Measurements from ENCODE around the gene ZNHIT3.
"Not testable (repeated sequence)": the region's sequence is repeated elsewhere in the genome, so short reads cannot be mapped to it uniquely, and the experiment has no call there.

Gene ZNHIT3
- total RNA-seq = 5.4 to 24.6 (median 17.3) reads per million in 18 experiments

DNA sequence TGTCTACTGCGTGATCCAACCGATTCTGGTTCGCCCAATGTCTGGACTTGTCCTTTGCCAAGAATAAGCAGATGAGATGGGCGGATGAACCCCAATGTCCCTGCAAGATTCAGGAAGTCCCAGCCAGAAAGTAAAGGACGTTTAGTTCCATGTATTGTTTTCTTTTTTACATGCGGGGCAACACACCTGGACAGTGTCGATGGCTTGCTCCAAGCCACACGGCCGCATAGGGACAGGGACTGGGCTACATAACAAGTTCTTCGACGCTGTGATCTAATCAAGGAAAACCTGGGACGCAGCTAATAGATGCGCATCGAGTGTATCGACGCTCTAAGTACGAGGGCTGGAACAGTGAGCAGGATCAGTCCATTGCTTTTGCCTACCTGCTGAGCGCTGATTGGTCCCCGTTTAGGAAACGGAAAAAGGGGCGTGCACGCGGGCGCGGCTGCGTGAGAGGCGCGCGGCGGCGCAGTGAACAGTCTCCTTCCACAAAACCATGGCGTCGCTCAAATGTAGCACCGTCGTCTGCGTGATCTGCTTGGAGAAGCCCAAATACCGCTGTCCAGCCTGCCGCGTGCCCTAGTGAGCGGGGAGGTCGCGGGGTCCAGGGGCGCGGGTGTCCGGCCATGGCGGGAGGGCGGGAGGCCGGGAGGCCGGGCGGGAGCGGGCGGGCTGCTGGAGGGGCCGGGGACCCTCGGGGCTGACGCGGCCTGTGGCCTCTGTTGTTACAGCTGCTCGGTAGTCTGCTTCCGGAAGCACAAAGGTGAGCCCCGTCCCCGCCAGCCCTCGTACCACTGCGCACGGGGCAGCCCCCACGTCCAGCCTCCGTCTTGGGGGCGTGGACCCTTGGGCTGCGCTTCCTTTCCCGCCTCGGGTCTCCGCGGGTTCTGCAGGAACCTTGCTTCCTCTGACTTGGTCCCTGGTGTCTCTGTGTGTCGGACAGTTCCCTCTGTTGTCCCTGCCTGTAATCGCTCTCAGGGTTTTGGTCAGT is at the start of gene ZNHIT3:
Gene ZNHIT3 (plus strand): TSS at position 478 of the 991 bp plus-strand sequence. CDS start 19 bp downstream, at position 497.
- DNase-seq = peak; percentile 92 to 94

DNA sequence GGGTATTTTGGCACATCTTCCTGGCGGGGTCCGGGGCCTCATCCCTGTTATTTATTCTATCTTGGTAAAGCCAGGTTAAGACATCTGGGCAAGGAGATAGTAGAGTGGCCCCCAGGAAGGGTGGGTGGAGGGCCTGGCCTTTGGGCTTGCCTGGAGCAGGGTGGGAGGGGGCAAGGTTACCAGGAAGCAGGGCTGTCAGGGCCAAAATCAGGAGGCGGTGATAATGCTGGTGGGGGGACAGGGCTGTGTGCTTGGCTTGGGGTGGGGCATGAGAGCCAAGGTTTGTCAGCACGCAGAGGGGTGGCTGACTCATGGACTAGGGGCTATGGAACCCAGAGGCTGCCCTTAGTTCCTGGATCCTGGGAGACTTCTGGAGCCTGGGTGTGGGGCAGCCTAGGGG is 44.7 kb upstream of the ZNHIT3 start:
- not testable (repeated sequence) for DNase-seq

DNA sequence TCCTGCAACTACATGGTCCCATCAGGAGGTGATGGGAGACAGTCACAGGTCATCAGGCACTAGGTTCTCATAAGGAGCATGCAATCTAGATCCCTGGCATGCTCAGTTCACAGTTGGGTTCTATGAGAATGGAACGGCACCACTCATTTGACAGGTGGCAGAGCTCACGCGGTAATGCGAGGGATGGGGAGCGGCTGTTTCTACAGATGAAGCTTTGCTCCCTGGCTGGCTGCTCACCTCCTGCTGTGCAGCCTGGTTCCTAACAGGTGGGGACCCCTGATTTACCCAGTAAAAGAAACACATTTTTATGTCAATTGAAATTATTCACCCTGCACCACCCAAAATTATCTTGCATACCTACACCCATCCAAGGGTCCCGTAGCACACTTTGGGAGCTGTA is 42.7 kb upstream of the ZNHIT3 start:
- DNase-seq = no peak

DNA sequence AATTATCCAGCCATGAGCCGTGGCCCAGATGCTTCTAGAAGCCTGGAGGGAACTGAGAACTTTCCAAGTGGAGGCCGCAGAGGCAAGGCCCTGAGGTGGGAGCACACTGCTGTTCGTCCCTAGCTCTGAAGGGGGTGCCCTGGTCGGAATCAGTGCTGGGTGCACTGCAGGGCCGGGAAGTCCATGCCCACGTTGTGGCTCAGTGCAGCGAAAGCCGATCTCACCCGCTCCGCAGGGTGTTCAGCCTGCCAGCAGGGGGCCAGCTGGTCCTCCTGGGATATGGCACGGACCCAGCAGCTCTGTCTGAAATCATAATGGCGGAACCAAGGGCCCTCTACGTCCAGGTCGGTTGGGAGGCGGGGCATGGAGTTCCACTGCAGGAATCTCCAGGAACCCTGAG is 36.5 kb upstream of the ZNHIT3 start:
- not testable (repeated sequence) for DNase-seq

DNA sequence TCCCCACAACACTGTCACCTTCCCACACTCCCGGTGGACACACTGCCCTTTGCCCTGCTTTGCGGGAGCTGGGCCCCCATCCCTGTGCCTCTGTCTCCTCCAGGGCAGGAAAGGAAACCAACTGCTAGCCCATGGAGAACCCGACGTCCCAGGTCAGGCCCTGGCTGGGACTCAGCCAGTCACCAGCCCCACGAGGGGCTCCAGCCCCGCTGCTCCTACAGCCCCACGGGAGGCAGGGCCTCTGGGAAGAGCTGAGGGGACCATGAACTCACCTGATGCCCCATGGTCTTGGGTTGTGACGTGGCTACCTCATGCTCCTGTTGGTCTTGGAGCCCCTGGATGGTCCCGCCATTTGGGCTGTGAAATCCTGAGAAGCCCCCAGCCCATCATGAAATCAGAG is 33.6 kb upstream of the ZNHIT3 start:
- DNase-seq = not testable (repeated sequence)

DNA sequence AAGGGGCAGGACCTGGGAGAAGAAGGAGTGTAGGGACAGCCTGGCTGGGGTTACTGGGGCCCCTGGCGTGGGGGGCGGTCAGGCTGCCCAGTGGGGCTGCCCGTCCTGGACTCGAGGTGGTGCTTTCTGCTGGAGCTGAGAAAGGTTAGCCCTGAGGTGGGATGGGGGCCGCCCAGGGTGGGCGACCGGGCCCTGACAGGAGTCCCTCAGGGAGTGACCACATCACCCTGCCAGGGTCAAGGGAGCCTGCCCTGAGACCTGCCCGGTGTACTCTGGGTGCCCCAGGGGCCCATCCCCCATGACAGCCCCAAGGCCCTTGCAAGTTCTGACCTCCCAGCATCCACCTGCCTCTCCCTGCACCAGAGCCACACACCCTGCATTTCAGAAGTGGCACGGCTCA is 28.8 kb upstream of the ZNHIT3 start:
- DNase-seq = not testable (repeated sequence)

DNA sequence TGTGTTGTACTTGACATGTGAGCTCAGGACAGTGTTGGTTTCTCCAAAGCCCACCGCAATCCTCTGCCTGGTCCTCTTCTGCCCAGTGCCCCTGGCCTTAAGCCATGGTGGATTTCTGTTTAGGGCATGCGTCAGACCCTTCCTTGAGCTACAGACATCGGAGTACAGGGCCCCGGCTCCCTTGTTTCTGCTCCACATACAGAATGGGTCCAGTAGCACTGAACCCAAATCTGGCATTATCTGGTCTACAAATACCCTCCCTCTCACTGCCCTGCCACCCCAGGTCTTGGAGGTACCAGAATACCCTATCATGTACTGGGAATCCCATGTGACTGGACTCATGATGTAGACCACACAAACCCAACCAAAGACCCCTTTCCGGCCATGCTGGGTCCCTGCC is 27.4 kb upstream of the ZNHIT3 start:
- no peak for DNase-seq

DNA sequence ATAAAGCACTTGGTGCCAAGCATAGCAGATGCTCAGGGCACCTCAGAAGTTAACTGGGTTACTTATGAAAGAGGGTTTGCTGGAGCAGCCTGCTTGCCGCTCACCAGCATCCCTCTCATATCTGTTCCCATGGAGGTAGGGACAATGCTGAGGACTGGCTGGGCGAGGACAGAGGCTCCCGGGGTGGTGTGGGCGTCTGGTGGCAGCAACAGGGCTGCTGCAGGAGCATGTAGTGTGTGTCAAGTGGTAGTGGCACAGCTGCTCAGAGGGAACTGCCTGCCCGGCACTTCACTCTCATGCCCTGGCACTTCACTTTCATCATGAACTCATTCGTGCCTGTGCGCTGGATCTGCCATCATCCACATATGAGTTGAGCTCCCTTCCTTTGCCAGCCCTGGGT is 26.9 kb upstream of the ZNHIT3 start:
- no peak for DNase-seq

DNA sequence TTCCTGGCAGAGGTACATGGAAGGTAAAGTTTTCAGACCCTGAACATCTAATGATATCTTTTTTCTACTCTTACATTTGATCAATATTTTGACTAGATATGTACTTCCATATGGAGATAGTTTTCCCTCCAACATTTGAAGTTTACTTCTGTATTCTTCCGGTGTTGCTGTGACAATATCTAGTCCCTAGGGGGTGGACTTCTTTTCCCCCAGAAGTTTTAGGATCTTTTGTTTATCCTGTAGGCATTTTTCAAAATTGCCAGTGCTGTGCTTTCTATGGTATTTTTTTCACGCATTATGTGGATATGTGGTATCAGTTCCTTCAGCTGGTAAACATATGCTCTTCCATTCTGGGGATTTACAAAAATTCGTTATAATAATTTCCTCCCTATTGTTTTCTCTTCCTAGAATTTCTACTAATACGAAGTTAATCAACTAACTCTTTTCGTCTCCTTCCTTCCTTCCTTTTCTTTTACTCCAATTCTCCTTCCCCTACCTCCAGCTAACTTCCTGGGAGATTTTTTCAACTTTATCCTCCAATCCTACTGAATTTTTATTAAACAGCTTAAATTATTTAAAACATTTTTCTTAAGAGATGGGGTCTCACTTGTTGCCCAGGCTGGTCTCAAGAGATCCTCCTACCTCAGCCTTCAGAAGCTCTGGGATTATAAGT is 26.1 kb upstream of the ZNHIT3 start:
- no peak for DNase-seq

DNA sequence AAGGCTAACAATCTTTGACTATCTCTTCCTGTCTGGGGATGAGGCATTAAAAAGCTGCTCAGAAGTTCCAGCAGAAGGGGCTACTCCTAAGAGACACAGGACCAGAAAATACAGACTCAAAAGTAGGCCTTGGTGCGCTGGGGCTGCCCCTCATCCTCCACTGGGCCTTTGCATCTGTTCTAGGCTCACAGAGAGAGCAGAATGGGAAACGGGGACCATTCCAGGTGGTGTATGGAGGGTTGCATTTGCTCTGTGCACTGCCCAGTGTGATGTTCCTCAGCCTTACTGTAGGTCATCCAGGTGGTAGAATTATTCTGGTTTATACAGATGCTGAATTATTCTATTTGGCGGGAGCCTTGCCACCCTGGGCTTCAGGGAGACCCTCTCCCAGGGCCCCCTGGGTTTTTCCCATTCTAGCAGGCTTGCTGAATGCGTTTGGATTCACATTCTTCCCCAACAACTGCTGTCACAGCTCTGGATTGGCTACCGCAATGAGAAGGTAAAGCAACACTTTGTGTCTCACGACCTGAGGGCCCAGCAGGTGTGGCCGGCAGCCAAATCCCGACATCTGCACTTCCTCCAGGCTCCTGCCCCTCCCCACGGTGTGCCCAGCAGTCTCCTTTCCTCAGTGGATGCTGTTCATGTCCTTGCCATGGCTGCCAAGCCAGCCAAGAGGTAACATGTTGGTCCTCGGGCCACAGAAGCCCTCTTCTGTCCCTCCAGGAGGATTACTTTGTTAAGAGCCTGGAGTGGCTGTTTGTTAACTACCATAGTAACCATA is 25.0 kb upstream of the ZNHIT3 start:
- no peak for DNase-seq

DNA sequence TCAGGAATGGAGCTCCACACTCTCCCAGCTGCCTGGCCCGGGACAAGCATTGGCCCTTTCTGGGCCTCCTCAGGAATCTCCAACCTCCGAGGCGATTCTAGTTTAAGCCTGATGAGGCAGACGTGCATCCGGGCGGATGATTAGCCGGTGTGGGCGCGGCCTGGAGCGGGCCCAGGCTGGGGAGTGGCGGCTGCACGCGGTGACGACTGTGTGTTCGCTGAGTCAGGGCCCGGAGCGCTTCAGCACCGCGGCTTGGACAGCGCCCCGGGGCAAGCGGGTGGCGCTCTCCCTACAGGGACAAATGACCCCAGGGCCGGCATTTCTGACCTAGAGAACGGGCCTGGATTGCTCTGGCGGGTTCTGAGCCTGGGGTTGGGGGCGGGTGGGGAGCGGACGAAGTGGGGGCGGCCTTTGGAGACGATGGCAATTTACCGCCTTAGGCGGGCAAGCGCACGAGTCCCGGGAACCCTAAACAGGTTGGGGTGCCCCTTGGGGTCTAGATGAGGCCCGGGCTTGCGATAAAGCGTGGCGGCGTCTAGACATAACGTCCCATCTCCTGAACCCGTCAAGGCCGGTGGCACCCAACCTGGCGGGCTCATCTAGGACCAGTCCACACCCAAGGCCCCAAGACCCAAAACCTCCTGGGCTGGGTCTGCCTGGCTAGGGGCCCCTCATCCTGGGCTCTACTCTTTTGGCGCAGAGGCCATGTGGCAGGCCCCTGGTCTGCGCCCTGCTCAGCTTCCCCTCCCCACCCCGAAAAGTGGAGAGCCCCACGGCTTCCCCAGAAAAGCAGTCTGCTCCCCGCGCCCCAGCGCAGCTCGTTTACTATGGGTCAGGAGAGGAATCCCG is 22.3 kb upstream of the ZNHIT3 start:
- peak; percentile 44 to 70 for DNase-seq

DNA sequence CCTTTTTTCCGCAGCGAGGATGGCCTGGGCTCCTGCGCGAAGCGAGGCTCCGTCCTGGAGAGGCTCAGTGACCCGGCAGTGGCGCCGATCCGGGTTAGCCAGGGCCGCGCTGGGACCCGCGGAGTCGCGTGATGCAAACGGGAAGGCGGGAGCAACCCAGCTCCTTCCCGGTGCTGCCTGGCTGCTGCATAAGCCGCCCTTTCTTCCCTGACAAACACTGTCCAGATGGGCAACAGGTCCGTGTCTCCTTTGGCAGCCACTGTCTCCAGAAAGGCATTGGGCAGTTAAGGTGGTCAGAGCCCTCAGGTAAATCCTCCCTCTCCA is 21.8 kb upstream of the ZNHIT3 start:
- DNase-seq = no peak

DNA sequence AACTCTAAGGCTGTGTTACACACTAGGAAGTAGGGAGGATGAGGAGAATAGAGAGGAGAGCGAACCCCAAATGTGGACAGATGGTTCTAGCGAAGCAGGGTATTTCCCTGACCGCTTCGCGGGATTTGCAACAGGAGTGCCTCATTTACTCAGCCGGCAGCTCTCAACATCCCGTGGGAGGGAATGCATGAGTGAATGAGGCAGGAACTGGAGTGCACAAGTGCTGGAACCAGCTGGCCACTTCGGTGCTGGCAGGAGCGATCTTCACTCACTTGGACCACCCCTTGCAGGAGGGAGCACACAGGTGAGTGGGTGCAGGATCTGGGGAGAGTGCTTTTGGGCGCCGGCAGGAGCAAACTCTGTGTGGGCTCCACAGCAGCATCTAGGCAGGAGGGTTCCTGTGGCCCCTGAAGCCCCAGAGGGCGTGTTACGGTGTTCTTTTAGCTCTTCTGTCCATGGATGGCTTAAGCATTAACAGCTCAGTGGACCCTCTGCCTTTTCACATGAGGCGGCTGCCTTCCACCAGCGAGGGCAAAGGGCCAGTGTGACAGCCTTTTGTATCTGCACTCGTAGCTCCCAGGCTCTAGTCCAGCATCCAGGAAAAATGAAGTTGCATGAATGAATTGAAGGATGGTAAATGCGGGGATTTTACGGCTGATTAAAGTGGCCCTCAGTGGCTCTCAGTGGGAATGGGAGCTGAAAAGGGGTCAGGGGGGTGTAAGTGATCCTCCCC is 17.4 kb upstream of the ZNHIT3 start:
- no peak for DNase-seq

DNA sequence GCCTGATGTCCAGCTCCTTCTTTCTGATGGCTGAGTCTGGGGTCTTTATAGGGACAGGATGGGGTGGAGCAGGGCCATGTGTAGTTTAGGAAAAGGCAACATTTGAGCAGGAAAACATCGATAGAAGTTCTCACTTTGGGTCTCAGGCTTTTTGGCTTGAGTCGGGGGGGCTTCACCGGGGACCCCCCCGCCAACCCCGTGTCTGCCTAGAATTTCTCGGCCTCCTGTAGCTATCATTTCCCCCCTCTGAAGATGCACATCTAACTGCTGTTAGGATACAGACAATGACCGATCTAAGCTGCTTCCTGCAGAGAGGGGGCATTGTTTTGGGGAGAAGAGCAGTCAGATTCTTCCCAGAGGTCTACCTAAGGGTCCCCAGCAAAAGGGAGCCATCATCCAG is 16.7 kb upstream of the ZNHIT3 start:
- DNase-seq = no peak

DNA sequence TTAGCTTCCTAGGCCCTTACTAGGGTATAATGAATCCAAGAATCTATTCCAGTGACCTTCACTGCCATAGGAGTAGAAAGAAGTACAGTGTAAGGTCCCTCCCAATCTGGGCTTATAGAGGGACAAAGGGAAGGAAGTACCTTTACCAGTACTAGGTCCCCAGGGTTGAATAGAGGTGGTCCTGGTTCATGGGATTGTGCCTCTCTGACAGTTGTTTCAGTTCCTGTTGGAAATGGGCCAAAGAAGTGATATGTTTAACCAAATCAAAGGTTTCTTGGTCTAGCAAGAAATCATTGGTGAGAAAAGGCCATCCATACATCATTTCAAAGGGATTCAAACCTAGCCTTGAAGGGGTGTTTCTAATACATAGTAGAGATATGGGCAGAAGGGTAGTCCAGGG is 16.0 kb upstream of the ZNHIT3 start:
- no peak for DNase-seq

DNA sequence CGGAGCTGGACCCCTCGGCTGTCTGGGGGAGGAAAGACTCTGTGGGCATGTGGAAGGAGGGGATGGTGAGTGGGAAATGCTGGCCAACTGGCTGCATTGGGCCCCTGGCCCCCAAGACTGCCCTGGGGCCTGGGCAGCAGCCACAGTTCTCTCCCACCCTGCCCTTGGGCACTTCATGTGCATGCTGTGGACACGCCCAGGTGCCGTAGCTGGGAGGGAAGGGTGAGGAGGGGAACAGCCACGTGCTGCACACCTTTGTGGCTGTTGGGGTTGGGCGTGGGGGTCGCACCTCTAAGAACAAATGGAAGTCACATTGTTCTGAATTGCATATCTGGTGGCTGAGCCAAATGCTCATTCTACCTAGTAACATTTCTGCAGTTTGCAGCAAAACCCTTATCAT is 11.9 kb upstream of the ZNHIT3 start:
- no peak for DNase-seq

DNA sequence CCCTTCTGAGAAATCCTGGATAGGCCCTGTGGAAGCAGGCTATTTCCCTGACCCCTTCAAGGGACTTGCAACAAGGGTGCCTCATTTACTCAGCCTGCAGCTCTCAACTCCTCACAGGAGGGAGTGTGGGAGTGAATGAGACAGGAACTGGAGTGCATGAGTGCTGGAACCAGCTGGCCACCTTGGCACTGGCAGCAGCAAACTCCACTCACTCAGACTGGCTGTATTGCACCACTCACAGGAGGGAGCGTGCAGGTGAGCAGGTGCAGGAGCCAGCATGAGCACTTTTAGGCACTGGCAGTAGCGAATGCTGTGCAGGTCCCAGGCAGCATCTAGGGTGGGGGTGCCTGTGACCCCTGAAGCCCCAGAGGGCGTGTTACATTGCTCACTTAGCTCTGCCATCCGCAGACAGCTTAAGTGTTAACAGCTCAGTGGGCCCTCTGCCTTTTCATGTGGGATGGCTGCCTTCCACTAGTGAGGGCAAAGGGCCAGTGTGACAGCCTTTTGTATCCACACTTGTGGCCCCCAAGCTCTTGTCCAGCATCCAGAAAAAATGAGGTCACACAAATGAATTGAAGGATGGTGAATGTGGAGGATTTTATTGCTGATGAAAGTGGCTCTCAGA is 11.0 kb upstream of the ZNHIT3 start:
- DNase-seq = no peak

DNA sequence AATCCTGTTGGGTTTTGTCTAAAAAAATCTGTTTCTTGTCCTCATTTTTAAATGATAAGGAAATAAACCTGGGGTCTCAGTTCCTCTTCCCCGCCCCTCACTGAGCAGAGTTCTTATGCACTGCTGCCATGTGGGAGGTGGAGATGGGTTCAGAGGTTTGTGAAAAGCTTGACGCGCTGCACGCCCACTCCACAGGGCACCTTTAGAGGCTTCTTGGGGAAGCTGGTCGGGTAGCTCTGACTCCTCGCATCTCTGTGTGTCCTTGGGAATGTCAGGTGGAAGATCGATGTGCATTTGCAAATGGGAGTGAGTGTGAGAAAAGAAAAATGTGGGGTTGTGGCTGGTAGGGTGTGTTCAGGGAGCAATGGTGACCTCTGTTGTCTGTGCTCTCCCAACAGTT is 4.7 kb upstream of the ZNHIT3 start:
- DNase-seq = no peak

DNA sequence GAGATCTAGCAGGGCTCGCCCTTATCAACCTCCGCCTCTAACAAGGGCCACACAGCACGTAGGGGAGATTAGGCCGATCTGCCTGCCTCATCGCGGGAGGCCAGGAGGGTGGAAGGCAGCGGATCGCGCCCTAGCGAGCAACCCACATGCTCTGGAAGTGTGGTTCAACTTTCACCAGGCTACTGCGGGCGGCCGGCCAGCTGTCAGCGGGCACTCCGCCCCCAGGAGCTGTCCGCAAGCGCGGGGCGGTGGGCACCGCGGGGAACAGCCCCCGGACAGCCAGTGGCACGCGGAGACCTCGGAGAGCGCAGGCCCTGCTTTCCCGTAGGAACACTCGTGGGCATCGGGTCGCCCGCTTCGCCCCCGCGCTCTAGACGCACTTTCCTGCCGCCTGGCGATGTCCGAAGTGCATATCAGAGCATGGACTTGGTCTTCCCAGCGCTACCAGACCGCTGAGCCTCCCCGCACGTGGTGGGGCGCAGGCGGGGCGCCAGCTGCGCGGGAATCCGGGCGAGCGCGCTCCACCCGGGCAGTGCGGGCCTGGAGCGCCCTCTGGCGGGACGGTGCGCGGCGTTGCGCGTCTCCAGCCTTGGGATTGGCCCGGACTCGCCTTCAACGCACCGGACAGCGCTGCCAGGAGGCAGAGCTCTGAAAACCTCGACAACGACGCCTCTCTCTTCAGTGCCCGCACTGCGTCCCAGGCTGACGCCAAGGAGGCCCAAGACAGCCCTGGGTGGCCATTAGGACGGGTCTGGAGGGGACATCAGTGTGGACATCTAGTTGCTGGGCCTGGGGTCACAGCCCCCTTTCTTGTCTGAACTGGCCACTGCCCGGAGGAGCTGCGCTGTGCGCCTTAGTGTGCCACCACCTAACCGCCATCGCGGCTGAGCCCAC is 3.6 kb upstream of the ZNHIT3 start:
- peak; percentile 82 to 83 for DNase-seq

DNA sequence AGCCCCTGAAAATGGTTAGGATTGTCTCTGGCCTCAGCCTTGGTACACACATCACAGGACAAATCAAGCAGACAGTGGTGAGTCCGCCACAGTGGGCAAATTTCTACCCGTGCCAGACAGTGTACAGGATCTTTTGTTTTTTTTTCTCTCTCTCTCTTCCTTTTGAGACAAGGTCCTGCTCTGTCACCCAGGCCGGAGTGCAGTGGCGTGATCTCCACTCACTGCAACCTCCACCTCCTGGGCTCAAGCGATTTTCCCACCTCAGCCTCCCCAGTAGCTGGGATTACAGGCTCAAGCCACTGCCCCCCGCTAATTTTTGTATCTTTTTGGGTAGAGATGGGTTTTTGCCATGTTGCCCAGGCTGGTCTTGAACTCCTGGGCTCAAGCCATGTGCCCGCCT is 2.5 kb upstream of the ZNHIT3 start:
- DNase-seq = not testable (repeated sequence)
